HG03039 (cell line): ENCODE results near the gene KBTBD8.

ENCODE experiments used
- ATAC-seq: cut with Tn5 transposase; IDR thresholded peaks from one replicate; pipeline ENCODE4 v1.9.1; 2021; ENCODE audit warnings: mild to moderate bottlenecking, moderate library complexity; ENCODE audit not compliant: unreplicated experiment

The KBTBD8 gene, protein sequence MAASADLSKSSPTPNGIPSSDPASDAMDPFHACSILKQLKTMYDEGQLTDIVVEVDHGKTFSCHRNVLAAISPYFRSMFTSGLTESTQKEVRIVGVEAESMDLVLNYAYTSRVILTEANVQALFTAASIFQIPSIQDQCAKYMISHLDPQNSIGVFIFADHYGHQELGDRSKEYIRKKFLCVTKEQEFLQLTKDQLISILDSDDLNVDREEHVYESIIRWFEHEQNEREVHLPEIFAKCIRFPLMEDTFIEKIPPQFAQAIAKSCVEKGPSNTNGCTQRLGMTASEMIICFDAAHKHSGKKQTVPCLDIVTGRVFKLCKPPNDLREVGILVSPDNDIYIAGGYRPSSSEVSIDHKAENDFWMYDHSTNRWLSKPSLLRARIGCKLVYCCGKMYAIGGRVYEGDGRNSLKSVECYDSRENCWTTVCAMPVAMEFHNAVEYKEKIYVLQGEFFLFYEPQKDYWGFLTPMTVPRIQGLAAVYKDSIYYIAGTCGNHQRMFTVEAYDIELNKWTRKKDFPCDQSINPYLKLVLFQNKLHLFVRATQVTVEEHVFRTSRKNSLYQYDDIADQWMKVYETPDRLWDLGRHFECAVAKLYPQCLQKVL

DNA sequence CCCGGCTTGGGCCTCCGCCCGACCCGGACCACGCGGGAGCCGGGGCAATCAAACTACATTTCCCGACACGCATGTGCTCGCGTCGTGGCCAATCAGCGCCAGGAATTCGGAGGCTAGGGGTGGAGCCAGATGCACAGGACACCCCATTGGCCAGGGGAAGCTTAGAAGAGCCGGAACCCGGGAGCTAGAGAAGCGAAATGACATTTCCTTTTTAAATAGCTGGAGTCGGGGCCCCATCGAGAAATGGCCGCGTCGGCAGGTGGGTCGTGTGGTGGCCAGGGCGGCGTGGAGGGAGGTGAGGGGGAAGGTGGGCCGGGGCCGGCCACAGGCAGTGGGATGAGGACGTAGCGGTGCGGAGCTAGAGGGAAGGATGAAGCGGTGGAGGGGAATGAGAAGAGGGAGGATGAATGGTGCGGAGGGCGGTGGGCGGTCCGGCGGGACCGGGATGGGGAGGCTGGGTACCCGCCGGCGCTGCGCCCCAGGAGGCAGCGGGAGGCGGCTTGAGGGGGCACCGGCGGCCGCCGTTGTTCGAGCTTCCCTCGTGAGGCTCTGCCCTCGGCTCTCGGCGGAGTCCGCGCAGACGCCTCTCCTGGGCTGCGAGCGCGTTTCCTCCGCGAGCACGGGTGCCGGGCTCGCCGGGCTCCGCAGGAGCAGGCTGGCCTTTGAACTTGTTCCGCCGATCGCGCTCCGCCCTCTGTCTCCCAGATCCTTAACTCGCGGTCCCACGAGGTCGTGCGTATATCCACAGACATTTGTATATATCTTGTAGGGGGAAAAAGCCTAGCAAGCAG, at the start of gene KBTBD8:
Gene KBTBD8, plus strand, starts transcription at position 195 of the 791 bp plus-strand sequence. Its CDS starts 49 bp downstream, at position 244.
- ATAC-seq = peak; percentile 17

GRCh38 chr3:66948838-66949237, 49.3 kb upstream of the KBTBD8 start:
- ATAC-seq = no peak

GRCh38 chr3:66949898-66950297, 48.2 kb upstream of the KBTBD8 start:
- no peak for ATAC-seq

DNA sequence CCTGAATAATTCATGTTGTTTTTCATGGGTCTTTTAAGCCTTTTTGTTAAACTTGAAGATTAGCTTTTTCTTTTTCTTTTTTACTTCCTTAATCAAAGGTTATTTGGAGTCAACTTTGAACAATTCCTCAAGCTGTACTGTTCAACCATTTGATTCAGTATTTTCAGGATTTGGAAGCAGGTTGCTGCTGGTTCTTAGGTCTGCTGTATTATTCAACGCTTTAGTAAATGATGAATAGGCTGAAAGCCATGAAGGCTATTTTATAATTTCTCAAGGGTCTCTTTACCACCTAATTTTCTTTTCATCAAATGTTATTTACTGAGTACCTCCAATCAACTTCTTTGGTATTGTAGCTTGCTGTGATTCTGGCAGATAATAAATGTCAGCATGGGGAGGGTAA, 45.8 kb upstream of the KBTBD8 start:
- ATAC-seq = no peak

GRCh38 chr3:66953934-66954445, 44.1 kb upstream of the KBTBD8 start:
- ATAC-seq = no peak

DNA sequence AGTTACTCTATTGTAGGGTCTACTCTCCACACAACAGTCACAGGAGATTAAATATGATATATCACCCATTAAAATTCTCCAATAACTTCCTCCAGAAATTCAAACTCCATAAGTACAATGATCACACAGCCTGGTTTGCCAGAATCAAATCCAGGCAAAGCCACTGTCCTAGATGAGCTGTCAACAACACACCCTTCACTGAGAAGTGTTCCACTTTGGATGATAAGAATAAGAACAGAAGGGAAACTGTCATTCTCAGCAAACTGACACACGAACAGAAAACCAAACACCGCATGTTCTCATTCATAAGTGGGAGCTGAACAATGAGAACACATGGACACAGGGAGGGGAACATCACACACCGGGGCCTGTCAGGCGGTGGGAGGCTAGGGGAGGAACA, 41.4 kb upstream of the KBTBD8 start:
- ATAC-seq = no peak

GRCh38 chr3:66957367-66957766, 40.7 kb upstream of the KBTBD8 start:
- ATAC-seq = no peak

DNA sequence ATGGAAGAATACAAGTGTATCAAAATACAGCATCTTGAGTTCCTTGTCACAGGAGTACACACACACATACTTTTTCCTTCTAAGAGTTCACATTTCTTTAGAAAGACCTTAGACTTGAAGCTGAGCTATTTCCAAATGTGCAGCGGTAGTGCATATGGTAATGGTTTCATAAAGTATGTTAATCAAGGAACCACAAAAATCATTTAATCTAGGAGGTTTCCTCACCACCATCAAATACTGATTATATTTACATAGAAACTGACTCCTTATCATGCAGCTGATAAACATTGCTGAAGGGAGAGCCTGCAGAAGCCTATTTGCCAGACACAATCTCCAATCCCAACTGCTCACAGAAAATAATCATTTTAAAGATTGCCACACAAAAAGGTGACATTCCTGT, 40.0 kb upstream of the KBTBD8 start:
- no peak for ATAC-seq

DNA sequence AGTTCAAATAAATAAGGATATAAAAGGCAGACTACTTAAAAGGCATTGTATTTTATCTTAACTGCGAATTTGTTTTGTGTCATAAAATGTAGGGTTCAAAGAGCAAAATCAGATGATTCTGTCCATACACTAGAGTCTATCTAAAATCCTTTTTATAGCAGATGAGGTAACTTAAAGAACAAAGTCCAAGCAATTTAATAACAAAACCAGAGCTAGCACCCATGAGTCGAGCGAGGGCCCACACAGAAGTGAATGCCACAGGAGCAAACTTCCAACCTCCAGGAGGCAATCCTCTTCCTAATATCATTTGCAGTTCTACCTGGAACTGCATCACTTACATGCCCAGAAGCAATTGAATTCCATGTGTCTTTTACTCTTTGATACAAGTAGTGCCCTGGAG, 35.4 kb upstream of the KBTBD8 start:
- no peak for ATAC-seq

DNA sequence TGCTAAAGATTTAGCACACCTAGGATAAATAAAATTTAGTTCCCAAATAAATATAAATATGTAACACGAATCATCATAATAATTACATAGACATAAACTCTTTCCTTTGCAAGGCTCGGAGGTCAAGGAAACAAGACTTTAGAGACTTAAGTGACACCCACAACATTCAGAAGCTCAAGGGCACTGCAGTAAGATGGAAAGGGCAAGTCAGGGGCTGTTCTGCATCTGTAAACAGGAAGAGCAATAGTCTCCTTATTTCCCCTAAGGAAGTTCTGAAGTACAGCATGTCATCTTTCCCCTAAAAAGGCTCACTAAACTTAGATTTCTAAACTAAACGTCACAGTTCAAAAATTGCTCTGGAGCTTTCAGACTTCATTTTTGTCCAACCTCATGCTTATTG, 26.9 kb upstream of the KBTBD8 start:
- ATAC-seq = no peak

DNA sequence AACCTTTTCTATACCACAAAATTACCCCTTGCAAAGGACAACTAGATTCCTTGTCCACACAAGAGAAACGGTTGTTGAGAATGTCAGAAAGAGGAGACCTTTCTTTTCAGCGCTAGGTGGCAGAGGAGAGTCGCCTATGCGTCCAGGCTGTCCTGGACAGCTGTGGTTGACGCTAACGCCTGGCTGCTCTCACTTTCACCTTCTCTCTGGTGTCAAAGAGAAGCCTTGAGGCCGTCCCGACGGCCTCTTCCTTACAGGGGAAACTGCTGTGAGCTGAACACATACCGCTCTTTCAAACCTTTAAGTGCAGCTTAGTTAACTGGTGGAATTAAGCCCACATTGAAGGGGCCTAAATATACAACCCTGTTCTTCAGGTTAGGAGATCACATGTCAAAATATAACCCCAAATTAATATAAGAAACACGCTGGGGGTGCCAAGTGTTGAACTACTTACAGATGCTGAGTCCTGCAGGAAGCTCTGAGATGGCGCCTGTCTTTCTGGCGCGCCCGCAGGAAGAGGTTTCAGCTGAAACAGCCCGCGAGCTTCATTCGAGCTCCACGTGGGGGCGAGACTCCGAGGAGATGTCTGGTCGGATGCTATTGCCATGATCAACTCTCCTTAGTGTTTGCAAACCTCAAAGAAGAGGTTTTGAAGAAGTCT, 26.1 kb upstream of the KBTBD8 start:
- peak; percentile 99 for ATAC-seq

- ATAC-seq = no peak
Measured at GRCh38 chr3:66980791-66981190, 17.3 kb upstream of the KBTBD8 start.

DNA sequence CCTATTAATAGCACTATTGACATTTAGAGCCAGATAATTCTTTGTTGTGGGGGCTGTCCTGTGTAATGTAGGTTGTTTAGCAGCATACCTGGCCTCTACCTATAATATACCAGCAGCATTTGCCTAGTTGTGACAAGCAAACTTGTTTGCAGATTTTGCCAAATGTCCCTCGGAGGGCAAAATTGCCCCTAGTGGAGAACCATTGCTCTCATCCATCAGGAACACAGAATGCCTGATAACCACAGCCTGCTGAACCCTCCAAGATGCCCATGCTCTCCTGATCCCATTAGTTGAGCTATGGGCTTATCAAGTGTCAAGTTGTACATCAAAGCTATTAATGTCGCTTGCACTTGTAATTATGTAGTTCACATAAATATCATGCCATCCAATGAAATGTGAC, 15.0 kb upstream of the KBTBD8 start:
- no peak for ATAC-seq

DNA sequence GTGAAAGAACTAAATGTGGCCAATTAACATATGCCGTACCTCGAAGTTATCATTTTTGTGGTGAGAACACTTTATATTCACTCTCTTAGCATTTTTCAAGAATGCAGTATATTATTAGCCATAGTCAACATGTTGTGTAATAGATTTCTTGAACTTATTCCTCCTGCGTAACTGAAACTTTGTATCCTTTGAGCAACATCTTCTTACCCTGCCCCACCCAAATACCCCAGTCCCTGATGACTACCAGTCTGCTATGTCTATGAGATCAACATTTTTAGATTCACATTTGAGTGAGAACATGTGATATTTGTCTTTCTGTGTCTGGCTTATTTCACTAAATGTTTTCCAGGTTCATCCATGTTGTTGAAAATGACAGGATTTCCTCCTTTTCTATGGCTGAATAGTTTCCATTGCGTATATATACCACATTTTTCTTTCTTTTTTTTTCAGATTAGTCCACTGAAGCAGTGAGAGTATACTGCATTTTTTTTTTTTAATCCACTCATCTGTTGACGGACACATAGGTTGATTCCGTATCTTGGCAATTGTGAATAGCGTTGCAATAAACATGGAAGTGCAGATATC, 12.7 kb upstream of the KBTBD8 start:
- ATAC-seq = no peak

- no peak for ATAC-seq
Measured at GRCh38 chr3:66986406-66986805, 11.7 kb upstream of the KBTBD8 start.

GRCh38 chr3:66989241-66989640, 8.9 kb upstream of the KBTBD8 start:
- ATAC-seq = no peak

GRCh38 chr3:66989860-66990696, 8.0 kb upstream of the KBTBD8 start:
- peak; percentile 75 for ATAC-seq

- no peak for ATAC-seq
Measured at GRCh38 chr3:66991459-66991858, 6.6 kb upstream of the KBTBD8 start.

- no peak for ATAC-seq
Measured at GRCh38 chr3:66993082-66993481, 5.0 kb upstream of the KBTBD8 start.

- ATAC-seq = no peak
Measured at GRCh38 chr3:66994588-66994987, 3.5 kb upstream of the KBTBD8 start.
